Progenitor cell of endocrine pancreas (in vitro differentiated cells): ENCODE results near the gene FARS2. TPM values are rescaled to one million over a fixed set of nuclear protein-coding genes. Genes with fewer than 3 reads are reported as not detected.

Experiments used
- DNase-seq: peaks from one replicate; pipeline ENCODE4 v3.0.0; 2021; ENCODE audit warnings: low spot score; ENCODE audit not compliant: unreplicated experiment
- H3K27ac Mint-ChIP-seq: 2 replicates; pipeline ENCODE4 v1.8.0; 2021; ENCODE audit warnings: mild to moderate bottlenecking, moderate library complexity, mixed read lengths
- H3K27me3 Mint-ChIP-seq: 2 replicates; pipeline ENCODE4 v1.8.0; 2021; ENCODE audit warnings: mixed read lengths
- H3K36me3 Mint-ChIP-seq: 2 replicates; pipeline ENCODE4 v1.8.0; 2022; ENCODE audit warnings: mixed read lengths; ENCODE audit not compliant: insufficient read depth
- H3K4me1 Mint-ChIP-seq: 2 replicates; pipeline ENCODE4 v1.8.0; 2021; ENCODE audit warnings: low read depth, mixed read lengths
- H3K4me3 Mint-ChIP-seq: 2 replicates; pipeline ENCODE4 v1.8.0; 2021; ENCODE audit warnings: low read depth, mild to moderate bottlenecking, moderate library complexity, mixed read lengths
- H3K9me3 Mint-ChIP-seq: 2 replicates; pipeline ENCODE4 v1.8.0; 2021; ENCODE audit warnings: low read depth, mixed read lengths
- CTCF ChIP-seq: fragments of 200-600 bp; sonication (generic); IDR thresholded peaks from one replicate; pipeline ENCODE4 v1.5.0; 2021; ENCODE audit warnings: antibody characterized with exemption, mild to moderate bottlenecking; ENCODE audit not compliant: unreplicated experiment
- total RNA-seq: library from RNA; stranded (reverse); gene quantifications from 2 replicates; pipeline ENCODE4 v1.2.1, GENCODE V29; 2021

The FARS2 gene
- total RNA-seq, 1 donor from 2014 or later = 20.8 TPM

GRCh38 chr6:5510331-5511133 is 249.2 kb downstream of the FARS2 start:
- no peak for DNase-seq
- no peak overlapping the region for H3K4me3 Mint-ChIP-seq
- no peak overlapping the region for H3K27ac Mint-ChIP-seq
- peaks cover 2% of the 10 kb centered on the region for H3K4me1 Mint-ChIP-seq
- no peak for TF ChIP-seq CTCF
- no peaks in the 10 kb centered on the region for H3K36me3 Mint-ChIP-seq
- no peaks in the 10 kb centered on the region for H3K9me3 Mint-ChIP-seq
- no peaks in the 10 kb centered on the region for H3K27me3 Mint-ChIP-seq

DNA sequence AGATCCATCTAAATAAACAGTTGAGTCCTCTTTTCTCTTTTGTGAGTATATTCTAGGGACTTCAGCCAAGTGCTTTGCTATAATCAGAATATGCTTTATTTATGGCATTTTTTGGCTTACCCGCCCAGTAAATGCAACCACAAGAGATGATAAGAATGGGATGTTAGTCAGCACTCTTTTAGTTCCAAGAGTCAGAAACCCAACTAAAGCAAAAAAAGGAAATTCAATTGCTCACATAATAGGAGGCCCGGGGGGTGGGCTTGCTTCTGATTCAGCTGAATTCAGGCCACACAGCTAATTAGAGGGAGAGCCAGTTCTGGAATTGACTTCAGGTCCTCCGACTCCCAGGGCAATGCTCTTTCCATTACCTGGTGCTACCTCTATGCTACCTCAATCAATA is 250.6 kb downstream of the FARS2 start:
- H3K36me3 Mint-ChIP-seq = no peaks in the 10 kb centered on the region
- H3K27ac Mint-ChIP-seq = no peak overlapping the region
- peaks cover 2% of the 10 kb centered on the region for H3K4me1 Mint-ChIP-seq
- DNase-seq = no peak
- no peak for TF ChIP-seq CTCF
- H3K4me3 Mint-ChIP-seq = no peak overlapping the region
- H3K9me3 Mint-ChIP-seq = no peaks in the 10 kb centered on the region
- H3K27me3 Mint-ChIP-seq = no peaks in the 10 kb centered on the region

GRCh38 chr6:5512422-5512821 is 251.1 kb downstream of the FARS2 start:
- TF ChIP-seq CTCF = no peak
- no peak for DNase-seq
- peaks cover 2% of the 10 kb centered on the region for H3K4me1 Mint-ChIP-seq
- H3K27me3 Mint-ChIP-seq = no peaks in the 10 kb centered on the region
- H3K36me3 Mint-ChIP-seq = no peaks in the 10 kb centered on the region
- no peak overlapping the region for H3K4me3 Mint-ChIP-seq
- H3K9me3 Mint-ChIP-seq = no peaks in the 10 kb centered on the region
- no peak overlapping the region for H3K27ac Mint-ChIP-seq

GRCh38 chr6:5513408-5513807 is 252.1 kb downstream of the FARS2 start:
- TF ChIP-seq CTCF = no peak
- peaks cover 2% of the 10 kb centered on the region for H3K4me1 Mint-ChIP-seq
- no peaks in the 10 kb centered on the region for H3K36me3 Mint-ChIP-seq
- no peaks in the 10 kb centered on the region for H3K27me3 Mint-ChIP-seq
- no peak for DNase-seq
- H3K27ac Mint-ChIP-seq = no peak overlapping the region
- H3K9me3 Mint-ChIP-seq = no peaks in the 10 kb centered on the region
- no peak overlapping the region for H3K4me3 Mint-ChIP-seq

DNA sequence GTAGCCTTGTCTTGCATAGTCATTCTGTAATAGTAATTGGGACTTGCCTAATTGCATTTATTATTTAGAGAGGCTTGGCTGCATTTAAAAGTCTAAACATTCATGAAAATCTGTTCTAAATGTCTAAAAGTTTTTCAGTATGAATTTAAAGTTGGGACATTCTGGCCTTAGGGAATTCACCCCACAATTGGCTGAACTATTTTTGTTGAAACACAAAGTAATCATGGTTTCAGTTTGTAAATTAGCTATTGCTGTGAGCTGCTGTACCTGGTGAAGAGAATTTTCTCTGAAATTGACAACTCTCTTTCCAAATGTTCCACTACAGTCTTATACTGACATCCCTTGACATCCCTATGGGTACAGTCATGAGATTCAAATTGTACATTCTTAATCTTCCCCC is 253.0 kb downstream of the FARS2 start:
- H3K4me1 Mint-ChIP-seq = peaks cover 2% of the 10 kb centered on the region
- TF ChIP-seq CTCF = no peak
- H3K36me3 Mint-ChIP-seq = no peaks in the 10 kb centered on the region
- H3K4me3 Mint-ChIP-seq = no peak overlapping the region
- no peak for DNase-seq
- no peak overlapping the region for H3K27ac Mint-ChIP-seq
- no peaks in the 10 kb centered on the region for H3K9me3 Mint-ChIP-seq
- no peaks in the 10 kb centered on the region for H3K27me3 Mint-ChIP-seq
